OCI-LY1 (cell line): ENCODE measurements around the gene PIF1.

Experiments
- H2AFZ ChIP-seq: fragments of 200-600 bp; sonication (generic), shearing (Covaris generic); 2 replicates; pipeline ENCODE4 v1.6.0; 2014; ENCODE audit warnings: antibody characterized with exemption, mild to moderate bottlenecking, low read length
- H3F3A ChIP-seq: fragments of 200-600 bp; sonication (generic), shearing (Covaris generic); 2 replicates; pipeline ENCODE4 v1.6.0; 2014; ENCODE audit warnings: mild to moderate bottlenecking, antibody characterized with exemption, low read length, moderate library complexity; ENCODE audit not compliant: insufficient read depth
- H3K27ac ChIP-seq: fragments of 200-600 bp; sonication (generic); 2 replicates; pipeline ENCODE4 v1.5.1; 2014; ENCODE audit warnings: low read length, mixed run types, mild to moderate bottlenecking, low read depth; ENCODE audit not compliant: poor library complexity, severe bottlenecking
- H3K27me3 ChIP-seq: fragments of 200-600 bp; sonication (generic); 2 replicates; pipeline ENCODE4 v1.6.0; 2014; ENCODE audit warnings: antibody characterized with exemption, mild to moderate bottlenecking, low read length, moderate library complexity; ENCODE audit not compliant: insufficient read depth
- H3K36me3 ChIP-seq: fragments of 200-600 bp; sonication (generic); 2 replicates; pipeline ENCODE4 v1.6.1; 2014; ENCODE audit warnings: mild to moderate bottlenecking, antibody characterized with exemption, low read length, moderate library complexity, mixed read lengths; ENCODE audit not compliant: insufficient read depth
- H3K4me1 ChIP-seq: fragments of 200-600 bp; sonication (generic); 2 replicates; pipeline ENCODE4 v1.5.1; 2014; ENCODE audit warnings: mild to moderate bottlenecking, low read length, moderate library complexity; ENCODE audit not compliant: insufficient read depth, severe bottlenecking
- H3K4me2 ChIP-seq: fragments of 200-600 bp; sonication (generic), shearing (Covaris generic); 2 replicates; pipeline ENCODE4 v1.6.1; 2014; ENCODE audit warnings: low read length
- H3K4me3 ChIP-seq: fragments of 200-600 bp; sonication (generic); 2 replicates; pipeline ENCODE4 v1.5.1; 2014; ENCODE audit warnings: low read length, low read depth, mild to moderate bottlenecking, mixed read lengths; ENCODE audit not compliant: poor library complexity, severe bottlenecking
- H3K79me2 ChIP-seq: fragments of 200-600 bp; shearing (Covaris generic); 2 replicates; pipeline ENCODE4 v1.6.1; 2016; ENCODE audit warnings: mixed run types, low read length, mixed read lengths; ENCODE audit not compliant: insufficient read depth
- H3K9ac ChIP-seq: fragments of 200-600 bp; sonication (generic), shearing (Covaris generic); 2 replicates; pipeline ENCODE4 v1.6.1; 2014; ENCODE audit warnings: mild to moderate bottlenecking, low read length, mixed read lengths
- H3K9me2 ChIP-seq: fragments of 200-600 bp; sonication (generic), shearing (Covaris generic); 2 replicates; pipeline ENCODE4 v1.6.1; 2014; ENCODE audit warnings: low read depth, mild to moderate bottlenecking, low read length, mixed read lengths
- H3K9me3 ChIP-seq: fragments of 200-600 bp; shearing (Covaris generic); 2 replicates; pipeline ENCODE4 v1.6.1; 2014; ENCODE audit warnings: low read length, mixed read lengths
- H4K20me1 ChIP-seq: fragments of 200-600 bp; sonication (generic), shearing (Covaris generic); 2 replicates; pipeline ENCODE4 v1.6.0; 2016; ENCODE audit warnings: mild to moderate bottlenecking, low read length; ENCODE audit not compliant: insufficient read depth
- EZH2 ChIP-seq: fragments of 200-600 bp; sonication (generic), shearing (Covaris generic); IDR thresholded peaks from 2 replicates; pipeline ENCODE4 v1.8.0; 2017; ENCODE audit warnings: borderline replicate concordance, mixed run types, mild to moderate bottlenecking, antibody characterized with exemption, low read length, moderate library complexity, mixed read lengths
- TF ChIP-seq, protein P1 (sequence below): fragments of 200-600 bp; sonication (generic), shearing (Covaris generic); IDR thresholded peaks from 2 replicates; pipeline ENCODE4 v1.5.1; 2017; ENCODE audit warnings: mild to moderate bottlenecking, antibody characterized with exemption, low read length, moderate library complexity, mixed read lengths

PIF1 gene, protein sequence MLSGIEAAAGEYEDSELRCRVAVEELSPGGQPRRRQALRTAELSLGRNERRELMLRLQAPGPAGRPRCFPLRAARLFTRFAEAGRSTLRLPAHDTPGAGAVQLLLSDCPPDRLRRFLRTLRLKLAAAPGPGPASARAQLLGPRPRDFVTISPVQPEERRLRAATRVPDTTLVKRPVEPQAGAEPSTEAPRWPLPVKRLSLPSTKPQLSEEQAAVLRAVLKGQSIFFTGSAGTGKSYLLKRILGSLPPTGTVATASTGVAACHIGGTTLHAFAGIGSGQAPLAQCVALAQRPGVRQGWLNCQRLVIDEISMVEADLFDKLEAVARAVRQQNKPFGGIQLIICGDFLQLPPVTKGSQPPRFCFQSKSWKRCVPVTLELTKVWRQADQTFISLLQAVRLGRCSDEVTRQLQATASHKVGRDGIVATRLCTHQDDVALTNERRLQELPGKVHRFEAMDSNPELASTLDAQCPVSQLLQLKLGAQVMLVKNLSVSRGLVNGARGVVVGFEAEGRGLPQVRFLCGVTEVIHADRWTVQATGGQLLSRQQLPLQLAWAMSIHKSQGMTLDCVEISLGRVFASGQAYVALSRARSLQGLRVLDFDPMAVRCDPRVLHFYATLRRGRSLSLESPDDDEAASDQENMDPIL

DNA sequence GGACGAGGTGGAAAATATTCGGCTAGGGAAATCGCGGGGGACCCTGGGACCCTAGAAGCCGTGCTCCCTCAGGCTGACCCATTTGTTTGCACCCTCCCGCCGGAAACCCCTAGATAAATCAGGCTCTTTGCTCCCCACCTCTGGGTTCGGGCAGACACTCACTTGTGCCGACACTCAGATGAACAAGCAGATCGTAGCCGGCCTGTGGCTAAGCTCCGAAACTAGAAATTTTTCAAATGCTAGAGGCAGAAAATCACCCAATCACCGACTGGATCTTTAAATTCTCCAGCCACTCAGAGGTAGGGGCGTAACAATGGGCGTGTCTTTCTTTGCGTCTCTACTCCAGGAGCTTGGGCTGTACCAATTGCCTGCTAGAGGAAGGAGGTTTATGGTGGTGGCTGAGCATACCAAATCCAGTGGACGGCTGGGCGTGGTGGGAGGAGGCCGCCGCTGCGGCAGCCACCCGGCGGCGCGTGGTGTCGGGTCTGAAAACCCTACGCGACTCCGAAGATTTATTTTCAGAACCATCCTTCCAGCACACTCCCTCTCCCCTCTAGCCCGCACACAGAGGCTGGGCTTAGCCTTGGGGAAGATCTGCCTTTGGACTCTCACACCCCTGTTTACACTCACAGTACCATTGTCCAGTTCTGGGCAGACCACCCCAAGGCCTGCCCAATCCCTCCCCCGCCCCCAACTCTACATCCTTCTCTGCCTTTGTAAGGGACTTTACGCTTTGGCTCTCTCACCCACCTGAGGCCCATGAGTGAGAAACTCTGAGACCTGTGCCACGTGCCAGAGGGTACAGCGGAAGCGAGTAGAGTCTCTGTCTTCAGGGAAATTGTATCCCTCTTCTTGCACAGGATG lies at the start of gene PIF1:
Gene PIF1, minus strand, starts transcription at position 217 of the 864 bp plus-strand sequence. CDS start 1,312 bp downstream, outside the sequence.
- peaks cover 30% of the 10 kb centered on the region for H3K4me1 ChIP-seq
- peaks cover 28% of the 10 kb centered on the region for H3K36me3 ChIP-seq
- H3K79me2 ChIP-seq = 0 out of 2 replicates have a peak, but pooled peaks cover 4% of the 10 kb centered on the region
- H3K9ac ChIP-seq = peak within 1 kb of the TSS; percentile 99
- no peaks in the 10 kb centered on the region for H3K9me2 ChIP-seq
- H3K27ac ChIP-seq = peak within 1 kb of the TSS; percentile 85
- H2AFZ ChIP-seq = no peak within 1 kb of the TSS; the same call in 1 of the 2 replicates
- H4K20me1 ChIP-seq = no peaks in the 10 kb centered on the region
- no peak for TF ChIP-seq EZH2
- TF ChIP-seq, protein P1, sequence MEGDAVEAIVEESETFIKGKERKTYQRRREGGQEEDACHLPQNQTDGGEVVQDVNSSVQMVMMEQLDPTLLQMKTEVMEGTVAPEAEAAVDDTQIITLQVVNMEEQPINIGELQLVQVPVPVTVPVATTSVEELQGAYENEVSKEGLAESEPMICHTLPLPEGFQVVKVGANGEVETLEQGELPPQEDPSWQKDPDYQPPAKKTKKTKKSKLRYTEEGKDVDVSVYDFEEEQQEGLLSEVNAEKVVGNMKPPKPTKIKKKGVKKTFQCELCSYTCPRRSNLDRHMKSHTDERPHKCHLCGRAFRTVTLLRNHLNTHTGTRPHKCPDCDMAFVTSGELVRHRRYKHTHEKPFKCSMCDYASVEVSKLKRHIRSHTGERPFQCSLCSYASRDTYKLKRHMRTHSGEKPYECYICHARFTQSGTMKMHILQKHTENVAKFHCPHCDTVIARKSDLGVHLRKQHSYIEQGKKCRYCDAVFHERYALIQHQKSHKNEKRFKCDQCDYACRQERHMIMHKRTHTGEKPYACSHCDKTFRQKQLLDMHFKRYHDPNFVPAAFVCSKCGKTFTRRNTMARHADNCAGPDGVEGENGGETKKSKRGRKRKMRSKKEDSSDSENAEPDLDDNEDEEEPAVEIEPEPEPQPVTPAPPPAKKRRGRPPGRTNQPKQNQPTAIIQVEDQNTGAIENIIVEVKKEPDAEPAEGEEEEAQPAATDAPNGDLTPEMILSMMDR = no peak
- H3K4me2 ChIP-seq = peak within 1 kb of the TSS; percentile 98
- H3F3A ChIP-seq = no peaks in the 10 kb centered on the region
- peak within 1 kb of the TSS; percentile 100 for H3K4me3 ChIP-seq
- no peaks in the 10 kb centered on the region for H3K27me3 ChIP-seq
- no peaks in the 10 kb centered on the region for H3K9me3 ChIP-seq

DNA sequence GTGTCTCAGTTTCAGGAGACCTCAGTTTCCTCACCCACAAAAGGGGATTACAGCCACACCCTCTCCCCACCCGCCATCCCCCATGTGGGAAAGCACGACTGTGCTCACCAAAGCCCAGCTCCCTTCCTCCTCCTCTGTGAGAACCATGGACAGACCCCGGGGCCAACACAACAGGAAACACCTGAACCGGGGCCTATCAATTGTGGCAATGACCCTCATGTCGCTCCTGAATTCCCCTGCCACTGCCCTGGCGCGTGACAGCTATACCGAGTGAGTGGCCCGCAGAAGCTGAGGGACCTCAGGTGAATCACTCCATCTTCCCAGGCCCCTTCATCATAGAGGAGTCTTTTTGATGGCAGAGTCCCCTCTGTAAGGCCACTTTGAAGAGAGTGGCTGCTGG lies 44.9 kb upstream of the PIF1 start:
- no peaks in the 10 kb centered on the region for H3K27me3 ChIP-seq
- H3K4me3 ChIP-seq = no peak overlapping the region
- H3K9me3 ChIP-seq = no peaks in the 10 kb centered on the region
- no peaks in the 10 kb centered on the region for H4K20me1 ChIP-seq
- H3K36me3 ChIP-seq = no peaks in the 10 kb centered on the region
- no peak overlapping the region for H3K9ac ChIP-seq
- H3K27ac ChIP-seq = no peak overlapping the region
- TF ChIP-seq, protein P1 = no peak
- TF ChIP-seq EZH2 = no peak
- no peaks in the 10 kb centered on the region for H3K9me2 ChIP-seq
- H3K79me2 ChIP-seq = no peaks in the 10 kb centered on the region
- H3K4me1 ChIP-seq = no peaks in the 10 kb centered on the region
- no peak overlapping the region for H2AFZ ChIP-seq
- no peak overlapping the region for H3K4me2 ChIP-seq
- H3F3A ChIP-seq = no peaks in the 10 kb centered on the region

DNA sequence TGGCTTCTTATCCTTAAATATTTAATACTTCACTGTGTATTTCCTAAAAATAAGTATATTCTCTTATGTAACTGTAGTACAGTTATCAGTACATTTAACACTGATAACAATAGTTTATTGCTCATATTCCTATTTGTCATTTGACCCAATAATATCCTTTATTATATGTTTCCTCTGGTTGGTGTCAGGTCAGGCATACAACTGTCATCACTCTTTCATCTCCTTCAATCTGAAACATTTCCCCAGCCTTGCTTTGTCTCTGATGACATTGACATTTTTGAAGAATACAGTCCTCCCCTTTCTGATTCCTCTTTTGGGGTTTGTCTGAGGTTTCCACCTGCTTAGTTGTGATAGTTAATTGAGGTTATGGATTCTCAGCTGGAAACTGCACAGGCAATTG lies 44.1 kb upstream of the PIF1 start:
- Histone ChIP-seq H3K4me1 (no peaks in the 10 kb centered on the region), H3K9ac (no peak overlapping the region), H3K36me3 (peaks cover 3% of the 10 kb centered on the region; the same call in 1 of the 2 replicates), H3K9me3 (no peaks in the 10 kb centered on the region), H4K20me1 (no peaks in the 10 kb centered on the region), H2AFZ (no peak overlapping the region), H3K4me2 (no peak overlapping the region), H3K79me2 (no peaks in the 10 kb centered on the region), H3K27me3 (no peaks in the 10 kb centered on the region), H3K4me3 (no peak overlapping the region), H3F3A (no peaks in the 10 kb centered on the region), H3K27ac (no peak overlapping the region), H3K9me2 (no peaks in the 10 kb centered on the region)
- no peak for TF ChIP-seq EZH2
- TF ChIP-seq, protein P1 = no peak
